ENCODE measurements around the gene ZNF189.

The ZNF189 gene

DNA sequence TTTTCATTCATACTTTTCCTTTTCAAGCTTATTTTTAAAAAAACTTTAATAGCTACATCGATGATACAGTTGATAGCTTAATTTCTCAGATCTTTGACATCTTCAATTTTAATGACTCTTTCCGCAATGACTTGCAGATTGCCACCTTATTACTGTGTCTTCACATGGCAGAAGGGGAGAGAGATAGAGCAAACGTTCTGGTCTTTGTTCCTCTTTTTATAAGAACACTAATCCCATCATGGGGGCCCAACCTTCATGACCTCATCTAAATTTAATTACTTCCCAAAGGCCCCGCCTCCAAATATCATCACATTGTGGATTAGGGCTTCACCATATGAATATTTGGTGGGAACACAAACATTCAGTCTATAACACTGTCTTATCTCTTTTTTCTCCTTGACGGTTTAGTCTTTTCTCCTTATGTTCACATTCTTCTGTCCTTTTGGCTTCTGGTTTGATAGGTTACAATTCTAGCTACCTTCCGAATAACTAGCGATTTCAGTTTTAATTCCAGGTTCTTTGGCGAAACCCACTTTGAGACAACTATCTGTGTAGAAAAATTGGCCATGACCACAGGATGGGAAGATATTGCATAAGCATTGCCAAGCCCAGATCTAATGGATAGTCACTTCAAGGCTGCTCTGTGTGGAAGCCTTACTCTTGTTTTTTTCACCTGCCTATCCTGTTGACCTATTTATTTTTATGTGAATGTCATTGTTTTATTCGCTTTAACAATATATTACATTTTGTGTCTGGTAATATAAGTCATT lies 5.0 kb downstream of the ZNF189 start:
- H3K27me3 ChIP-seq (replicated peaks; ENCODE audit: insufficient read depth, low read length), result no peaks in the 10 kb centered on the region
- no peak overlapping the region for H2AFZ ChIP-seq (ENCODE audit: low read length)
- H3F3A ChIP-seq (ENCODE audit: insufficient read depth, low read length), result no peaks in the 10 kb centered on the region
- H3K79me2 ChIP-seq (ENCODE audit: low read length), result peaks cover 59% of the 10 kb centered on the region
- H3K9me3 ChIP-seq (replicated peaks; ENCODE audit: insufficient read depth, low read length), result peaks cover 9% of the 10 kb centered on the region; the same call in 1 of the 2 replicates
- no peak overlapping the region for H3K27ac ChIP-seq (ENCODE audit: low read length)
- H3K4me1 ChIP-seq (ENCODE audit: low read length), result peaks cover 18% of the 10 kb centered on the region; the same call in 1 of the 2 replicates
- H3K9me2 ChIP-seq (replicated peaks; ENCODE audit: insufficient read depth, low read length), result no peaks in the 10 kb centered on the region
- H4K20me1 ChIP-seq (ENCODE audit: insufficient read depth, low read length), result no peaks in the 10 kb centered on the region
- H3K9ac ChIP-seq (ENCODE audit: low read length), result no peak overlapping the region
- H3K4me3 ChIP-seq (ENCODE audit: low read length), result no peak overlapping the region
- no peak for DNase-seq
- H3K36me3 ChIP-seq (replicated peaks; ENCODE audit: insufficient read depth, low read length), result peaks cover 79% of the 10 kb centered on the region
- no peak overlapping the region for H3K4me2 ChIP-seq (ENCODE audit: low read depth, low read length)
- TF ChIP-seq EZH2 (optimal IDR thresholded peaks at IDR 0.05; ENCODE audit: low read depth, low read length), result no peak
- no peak for TF ChIP-seq EZH2phosphoT487 (IDR thresholded peaks at IDR 0.05; ENCODE audit: low read length)
- TF ChIP-seq, protein P1, sequence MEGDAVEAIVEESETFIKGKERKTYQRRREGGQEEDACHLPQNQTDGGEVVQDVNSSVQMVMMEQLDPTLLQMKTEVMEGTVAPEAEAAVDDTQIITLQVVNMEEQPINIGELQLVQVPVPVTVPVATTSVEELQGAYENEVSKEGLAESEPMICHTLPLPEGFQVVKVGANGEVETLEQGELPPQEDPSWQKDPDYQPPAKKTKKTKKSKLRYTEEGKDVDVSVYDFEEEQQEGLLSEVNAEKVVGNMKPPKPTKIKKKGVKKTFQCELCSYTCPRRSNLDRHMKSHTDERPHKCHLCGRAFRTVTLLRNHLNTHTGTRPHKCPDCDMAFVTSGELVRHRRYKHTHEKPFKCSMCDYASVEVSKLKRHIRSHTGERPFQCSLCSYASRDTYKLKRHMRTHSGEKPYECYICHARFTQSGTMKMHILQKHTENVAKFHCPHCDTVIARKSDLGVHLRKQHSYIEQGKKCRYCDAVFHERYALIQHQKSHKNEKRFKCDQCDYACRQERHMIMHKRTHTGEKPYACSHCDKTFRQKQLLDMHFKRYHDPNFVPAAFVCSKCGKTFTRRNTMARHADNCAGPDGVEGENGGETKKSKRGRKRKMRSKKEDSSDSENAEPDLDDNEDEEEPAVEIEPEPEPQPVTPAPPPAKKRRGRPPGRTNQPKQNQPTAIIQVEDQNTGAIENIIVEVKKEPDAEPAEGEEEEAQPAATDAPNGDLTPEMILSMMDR (IDR thresholded peaks at IDR 0.05; ENCODE audit: low read length), result no peak

DNA sequence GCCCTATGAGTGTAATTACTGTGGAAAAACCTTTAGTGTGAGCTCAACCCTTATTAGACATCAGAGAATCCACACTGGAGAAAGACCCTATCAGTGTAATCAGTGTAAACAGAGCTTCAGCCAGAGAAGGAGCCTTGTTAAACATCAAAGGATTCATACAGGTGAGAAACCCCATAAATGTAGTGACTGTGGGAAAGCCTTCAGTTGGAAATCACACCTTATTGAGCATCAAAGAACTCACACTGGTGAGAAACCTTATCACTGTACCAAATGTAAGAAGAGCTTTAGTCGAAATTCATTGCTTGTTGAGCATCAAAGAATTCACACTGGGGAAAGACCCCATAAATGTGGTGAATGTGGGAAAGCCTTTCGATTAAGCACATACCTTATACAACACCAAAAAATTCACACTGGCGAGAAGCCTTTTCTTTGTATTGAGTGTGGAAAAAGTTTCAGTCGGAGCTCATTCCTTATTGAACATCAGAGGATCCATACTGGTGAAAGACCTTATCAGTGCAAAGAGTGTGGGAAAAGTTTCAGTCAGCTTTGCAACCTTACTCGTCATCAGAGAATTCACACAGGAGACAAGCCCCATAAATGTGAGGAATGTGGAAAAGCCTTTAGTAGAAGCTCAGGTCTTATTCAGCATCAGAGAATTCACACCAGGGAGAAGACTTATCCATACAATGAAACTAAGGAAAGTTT lies 9.9 kb downstream of the ZNF189 start:
- no peak overlapping the region for H3K9ac ChIP-seq (ENCODE audit: low read length)
- H3K27ac ChIP-seq (ENCODE audit: low read length), result no peak overlapping the region
- peaks cover 19% of the 10 kb centered on the region; the same call in 1 of the 2 replicates for H3K9me3 ChIP-seq (replicated peaks; ENCODE audit: insufficient read depth, low read length)
- H2AFZ ChIP-seq (ENCODE audit: low read length), result no peak overlapping the region
- TF ChIP-seq EZH2 (optimal IDR thresholded peaks at IDR 0.05; ENCODE audit: low read depth, low read length), result no peak
- no peak for TF ChIP-seq EZH2phosphoT487 (IDR thresholded peaks at IDR 0.05; ENCODE audit: low read length)
- TF ChIP-seq, protein P1 (IDR thresholded peaks at IDR 0.05; ENCODE audit: low read length), result no peak
- peaks cover 51% of the 10 kb centered on the region for H3K36me3 ChIP-seq (replicated peaks; ENCODE audit: insufficient read depth, low read length)
- no peaks in the 10 kb centered on the region for H3F3A ChIP-seq (ENCODE audit: insufficient read depth, low read length)
- no peaks in the 10 kb centered on the region for H3K4me1 ChIP-seq (ENCODE audit: low read length)
- DNase-seq, result no peak
- no peaks in the 10 kb centered on the region for H3K9me2 ChIP-seq (replicated peaks; ENCODE audit: insufficient read depth, low read length)
- peaks cover 13% of the 10 kb centered on the region for H3K79me2 ChIP-seq (ENCODE audit: low read length)
- H3K4me3 ChIP-seq (ENCODE audit: low read length), result no peak overlapping the region
- H3K4me2 ChIP-seq (ENCODE audit: low read depth, low read length), result no peak overlapping the region
- no peaks in the 10 kb centered on the region for H3K27me3 ChIP-seq (replicated peaks; ENCODE audit: insufficient read depth, low read length)
- no peaks in the 10 kb centered on the region for H4K20me1 ChIP-seq (ENCODE audit: insufficient read depth, low read length)

DNA sequence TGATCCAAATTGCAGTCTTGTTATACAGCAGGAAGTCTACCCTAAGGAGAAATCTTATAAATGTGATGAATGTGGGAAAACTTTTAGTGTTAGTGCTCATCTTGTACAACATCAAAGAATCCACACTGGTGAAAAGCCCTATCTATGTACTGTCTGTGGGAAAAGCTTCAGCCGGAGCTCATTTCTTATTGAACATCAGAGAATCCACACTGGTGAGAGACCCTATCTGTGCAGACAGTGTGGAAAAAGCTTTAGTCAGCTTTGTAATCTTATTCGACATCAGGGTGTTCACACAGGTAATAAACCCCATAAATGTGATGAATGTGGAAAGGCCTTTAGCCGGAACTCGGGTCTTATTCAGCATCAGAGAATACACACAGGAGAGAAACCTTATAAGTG lies 10.4 kb downstream of the ZNF189 start:
- no peak overlapping the region for H3K4me3 ChIP-seq (ENCODE audit: low read length)
- H3K4me1 ChIP-seq (ENCODE audit: low read length), result no peaks in the 10 kb centered on the region
- H3K4me2 ChIP-seq (ENCODE audit: low read depth, low read length), result no peak overlapping the region
- H3K9me3 ChIP-seq (replicated peaks; ENCODE audit: insufficient read depth, low read length), result peaks cover 19% of the 10 kb centered on the region; the same call in 1 of the 2 replicates
- no peak for DNase-seq
- H3K27ac ChIP-seq (ENCODE audit: low read length), result no peak overlapping the region
- no peak overlapping the region for H3K9ac ChIP-seq (ENCODE audit: low read length)
- H3K27me3 ChIP-seq (replicated peaks; ENCODE audit: insufficient read depth, low read length), result no peaks in the 10 kb centered on the region
- H3K9me2 ChIP-seq (replicated peaks; ENCODE audit: insufficient read depth, low read length), result no peaks in the 10 kb centered on the region
- H3K36me3 ChIP-seq (replicated peaks; ENCODE audit: insufficient read depth, low read length), result peaks cover 46% of the 10 kb centered on the region
- H4K20me1 ChIP-seq (ENCODE audit: insufficient read depth, low read length), result no peaks in the 10 kb centered on the region
- no peak overlapping the region for H2AFZ ChIP-seq (ENCODE audit: low read length)
- peaks cover 8% of the 10 kb centered on the region for H3K79me2 ChIP-seq (ENCODE audit: low read length)
- TF ChIP-seq, protein P1 (IDR thresholded peaks at IDR 0.05; ENCODE audit: low read length), result no peak
- TF ChIP-seq EZH2 (optimal IDR thresholded peaks at IDR 0.05; ENCODE audit: low read depth, low read length) (no peak), EZH2phosphoT487 (IDR thresholded peaks at IDR 0.05; ENCODE audit: low read length) (no peak)
- H3F3A ChIP-seq (ENCODE audit: insufficient read depth, low read length), result no peaks in the 10 kb centered on the region

All from MM.1S (cell line).